H9 (cell line): Measurements from ENCODE around the gene NARS2. TPM values are rescaled to one million over a fixed set of nuclear protein-coding genes. Genes with fewer than 3 reads are reported as not detected.

Experiments used
- DNase-seq: peaks from one replicate; pipeline ENCODE4 v3.0.0-alpha.2; 2017
- H2AFZ ChIP-seq: one replicate; pipeline ENCODE4 v1.6.1; 2013; ENCODE audit warnings: mild to moderate bottlenecking, low read length, control low read depth, moderate library complexity
- H2AK5ac ChIP-seq: 2 replicates; pipeline ENCODE4 v1.6.1; 2013; ENCODE audit warnings: low read length, control low read depth, mixed read lengths; ENCODE audit not compliant: insufficient read length
- H2BK120ac ChIP-seq: one replicate; pipeline ENCODE4 v1.6.1; 2013; ENCODE audit warnings: low read depth, mild to moderate bottlenecking, low read length, control low read depth, inconsistent platforms; ENCODE audit not compliant: poor library complexity, severe bottlenecking
- H2BK12ac ChIP-seq: 2 replicates; pipeline ENCODE4 v1.6.1; 2013; ENCODE audit warnings: low read length, control low read depth, mixed read lengths, low read depth; ENCODE audit not compliant: insufficient read length
- H2BK15ac ChIP-seq: 2 replicates; pipeline ENCODE4 v1.6.1; 2013; ENCODE audit warnings: low read depth, low read length, control low read depth
- H2BK20ac ChIP-seq: one replicate; pipeline ENCODE4 v1.6.1; 2013; ENCODE audit warnings: low read depth, mild to moderate bottlenecking, low read length, control low read depth, inconsistent platforms; ENCODE audit not compliant: poor library complexity, severe bottlenecking
- H2BK5ac ChIP-seq: 2 replicates; pipeline ENCODE4 v1.6.1; 2013; ENCODE audit warnings: low read length, control low read depth, mixed read lengths; ENCODE audit not compliant: insufficient read length
- H3K14ac ChIP-seq: 2 replicates; pipeline ENCODE4 v1.6.1; 2013; ENCODE audit warnings: low read length, control low read depth; ENCODE audit not compliant: insufficient read depth
- H3K18ac ChIP-seq: 2 replicates; pipeline ENCODE4 v1.6.1; 2013; ENCODE audit warnings: low read depth, mild to moderate bottlenecking, mixed read lengths, low read length, control low read depth; ENCODE audit not compliant: insufficient read length
- H3K23ac ChIP-seq: 2 replicates; pipeline ENCODE4 v1.6.1; 2013; ENCODE audit warnings: low read length, control low read depth, mixed read lengths, low read depth; ENCODE audit not compliant: insufficient read length
- H3K23me2 ChIP-seq: 2 replicates; pipeline ENCODE4 v1.6.1; 2013; ENCODE audit warnings: low read depth, mild to moderate bottlenecking, mixed read lengths, low read length, control low read depth; ENCODE audit not compliant: insufficient read length, poor library complexity, severe bottlenecking
- H3K27ac ChIP-seq: 2 replicates; pipeline ENCODE4 v1.5.1; 2013; ENCODE audit warnings: low read length, control low read depth, mixed read lengths, low read depth; ENCODE audit not compliant: insufficient read length
- H3K27me3 ChIP-seq: 2 replicates; pipeline ENCODE4 v1.6.1; 2013; ENCODE audit warnings: low read length, control low read depth, inconsistent platforms; ENCODE audit not compliant: insufficient read depth
- H3K4ac ChIP-seq: 2 replicates; pipeline ENCODE4 v1.6.1; 2013; ENCODE audit warnings: low read depth, mild to moderate bottlenecking, control low read depth, inconsistent platforms, low read length, moderate library complexity
- H3K4me1 ChIP-seq: 2 replicates; pipeline ENCODE4 v1.6.1; 2013; ENCODE audit warnings: low read length, control low read depth, inconsistent platforms; ENCODE audit not compliant: insufficient read depth
- H3K4me2 ChIP-seq: 2 replicates; pipeline ENCODE4 v1.6.1; 2013; ENCODE audit warnings: low read length, control low read depth, mixed read lengths; ENCODE audit not compliant: insufficient read length, insufficient read depth
- H3K56ac ChIP-seq: 2 replicates; pipeline ENCODE4 v1.6.1; 2013; ENCODE audit warnings: low read depth, mild to moderate bottlenecking, mixed read lengths, low read length, control low read depth; ENCODE audit not compliant: insufficient read length
- H3K79me1 ChIP-seq: 2 replicates; pipeline ENCODE4 v1.6.1; 2013; ENCODE audit warnings: low read depth, mild to moderate bottlenecking, moderate library complexity, low read length, control low read depth, inconsistent platforms; ENCODE audit not compliant: insufficient read depth, poor library complexity, severe bottlenecking
- H3K79me2 ChIP-seq: 2 replicates; pipeline ENCODE4 v1.6.1; 2013; ENCODE audit warnings: low read length, control low read depth, inconsistent platforms; ENCODE audit not compliant: insufficient read depth
- H3K9ac ChIP-seq: 2 replicates; pipeline ENCODE4 v1.6.1; 2013; ENCODE audit warnings: low read length, control low read depth, mixed read lengths; ENCODE audit not compliant: insufficient read length; ENCODE audit errors: extremely low read depth
- H3K9me3 ChIP-seq: one replicate; pipeline ENCODE4 v1.6.1; 2013; ENCODE audit warnings: low read depth, low read length, inconsistent platforms; ENCODE audit not compliant: control insufficient read depth
- H3T11ph ChIP-seq: one replicate; pipeline ENCODE4 v1.6.1; 2013; ENCODE audit warnings: mild to moderate bottlenecking, low read length, control low read depth, inconsistent platforms
- H4K20me1 ChIP-seq: one replicate; pipeline ENCODE4 v1.6.1; 2013; ENCODE audit not compliant: control insufficient read depth, insufficient read length, insufficient read depth
- H4K5ac ChIP-seq: 2 replicates; pipeline ENCODE4 v1.6.1; 2013; ENCODE audit warnings: low read depth, mild to moderate bottlenecking, mixed read lengths, low read length, control low read depth; ENCODE audit not compliant: insufficient read length
- H4K8ac ChIP-seq: replicated peaks from 2 replicates; pipeline ENCODE4 v1.6.1; 2013; ENCODE audit warnings: low read length, control low read depth, mixed read lengths, low read depth; ENCODE audit not compliant: insufficient read length
- H4K91ac ChIP-seq: 2 replicates; pipeline ENCODE4 v1.6.1; 2013; ENCODE audit warnings: low read depth, mild to moderate bottlenecking, moderate library complexity, mixed read lengths, low read length, control low read depth; ENCODE audit not compliant: insufficient read length
- H3K27ac Mint-ChIP-seq, 3 experiments: 2 replicates in 2 of 3; 3 replicates in 1 of 3; pipeline ENCODE4 v1.8.0; 2020 to 2021; ENCODE audit warnings: mixed read lengths in 3 of 3, mild to moderate bottlenecking in 1 of 3, moderate library complexity in 1 of 3
- H3K27me3 Mint-ChIP-seq: 2 replicates; pipeline ENCODE4 v1.8.0; 2021; ENCODE audit warnings: low read depth, mild to moderate bottlenecking, moderate library complexity, mixed read lengths
- H3K36me3 Mint-ChIP-seq, 3 experiments: 2 replicates in 2 of 3; 3 replicates in 1 of 3; pipeline ENCODE4 v1.8.0; 2020 to 2021; ENCODE audit warnings: low read depth in 3 of 3, mixed read lengths in 3 of 3; ENCODE audit not compliant: insufficient read depth in 1 of 3
- H3K4me1 Mint-ChIP-seq, 2 experiments: 2 replicates each; pipeline ENCODE4 v1.8.0; 2020; ENCODE audit warnings: mixed read lengths in 2 of 2
- H3K4me3 Mint-ChIP-seq, 2 experiments: 2 replicates in 1 of 2; 3 replicates in 1 of 2; pipeline ENCODE4 v1.8.0; 2020 to 2021; ENCODE audit warnings: mild to moderate bottlenecking in 2 of 2, mixed read lengths in 2 of 2, moderate library complexity in 1 of 2
- H3K9me3 Mint-ChIP-seq, 2 experiments: 2 replicates in 1 of 2; 3 replicates in 1 of 2; pipeline ENCODE4 v1.8.0; 2020; ENCODE audit warnings: mild to moderate bottlenecking in 2 of 2, mixed read lengths in 2 of 2, moderate library complexity in 1 of 2
- WGBS: extraction: QIAGEN DNeasy Blood & Tissue Kit; methylation state at CpG from one replicate; pipeline ENCODE4 v1.1.7; 2013; ENCODE audit warnings: missing lambda C conversion rate, low lambda C conversion rate, mixed read lengths; ENCODE audit not compliant: insufficient read length; ENCODE audit errors: extremely low coverage; 5-methylcytosine and 5-hydroxymethylcytosine counted together
- total RNA-seq: library from RNA; stranded (reverse); gene quantifications from 2 replicates; pipeline ENCODE4 v1.2.1, GENCODE V29; 2021
- TF ChIP-seq, protein P1 (sequence below): fragments of 200-600 bp; sonication (generic); conservative IDR thresholded peaks from 3 replicates; pipeline ENCODE4 v1.8.0; 2021; ENCODE audit warnings: antibody characterized with exemption, mild to moderate bottlenecking

NARS2 gene
- total RNA-seq, 1 experiment from 2014 or later: 29.7 TPM

DNA sequence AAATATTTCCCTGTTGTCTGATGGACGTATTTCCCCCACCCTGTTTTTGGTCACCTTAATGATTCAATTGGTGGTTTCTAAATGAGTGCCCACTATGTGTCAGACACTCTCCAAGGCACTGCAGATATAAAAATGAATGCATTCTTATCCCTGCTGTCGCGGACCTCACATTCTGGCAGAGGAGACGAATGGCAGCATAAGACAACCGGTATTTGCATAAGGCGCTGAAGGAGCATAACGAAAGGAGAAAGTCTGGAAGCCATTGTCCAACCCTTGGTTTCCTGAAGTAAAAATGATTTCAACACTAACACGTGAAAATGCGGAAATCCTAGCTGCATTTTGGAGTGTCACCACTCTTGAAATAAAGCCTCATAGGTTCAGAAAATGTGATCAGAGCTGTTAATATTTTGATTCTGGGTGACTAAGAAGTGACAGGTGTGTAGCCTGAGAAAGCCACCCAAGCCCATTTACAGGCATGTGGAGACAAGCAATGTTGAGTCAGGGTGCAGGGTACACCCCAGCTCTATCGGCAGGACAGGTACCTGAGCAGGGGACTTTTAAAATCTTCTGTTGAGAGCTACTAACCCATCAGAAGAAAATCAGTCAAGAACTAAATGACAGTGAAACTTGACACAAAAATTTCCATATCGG, 146.9 kb downstream of the NARS2 start:
- no peak overlapping the region for H3K27ac ChIP-seq
- H3K27ac Mint-ChIP-seq: no peak overlapping the region
- no peaks in the 10 kb centered on the region for H3K36me3 Mint-ChIP-seq
- no peak overlapping the region for H3K9ac ChIP-seq
- H2BK5ac ChIP-seq: no peak overlapping the region
- no peak overlapping the region for H2AFZ ChIP-seq
- DNase-seq: no peak
- no peak overlapping the region for H3K56ac ChIP-seq
- no peak overlapping the region for H3K4ac ChIP-seq
- H3K4me2 ChIP-seq: no peak overlapping the region
- no peaks in the 10 kb centered on the region for H3K9me3 Mint-ChIP-seq
- H3K27me3 ChIP-seq: no peaks in the 10 kb centered on the region
- H3K4me1 ChIP-seq: peaks cover 8% of the 10 kb centered on the region; the same call in 1 of the 2 replicates
- H4K20me1 ChIP-seq: no peaks in the 10 kb centered on the region
- no peaks in the 10 kb centered on the region for H3K23me2 ChIP-seq
- H2BK120ac ChIP-seq: no peak overlapping the region
- WGBS: no CpG with 5 or more reads among the region's 11 CpGs
- H4K8ac ChIP-seq: no peak overlapping the region
- H3K4me3 Mint-ChIP-seq: no peak overlapping the region
- H3K23ac ChIP-seq: no peak overlapping the region
- no peak overlapping the region for H3K18ac ChIP-seq
- TF ChIP-seq, protein P1, sequence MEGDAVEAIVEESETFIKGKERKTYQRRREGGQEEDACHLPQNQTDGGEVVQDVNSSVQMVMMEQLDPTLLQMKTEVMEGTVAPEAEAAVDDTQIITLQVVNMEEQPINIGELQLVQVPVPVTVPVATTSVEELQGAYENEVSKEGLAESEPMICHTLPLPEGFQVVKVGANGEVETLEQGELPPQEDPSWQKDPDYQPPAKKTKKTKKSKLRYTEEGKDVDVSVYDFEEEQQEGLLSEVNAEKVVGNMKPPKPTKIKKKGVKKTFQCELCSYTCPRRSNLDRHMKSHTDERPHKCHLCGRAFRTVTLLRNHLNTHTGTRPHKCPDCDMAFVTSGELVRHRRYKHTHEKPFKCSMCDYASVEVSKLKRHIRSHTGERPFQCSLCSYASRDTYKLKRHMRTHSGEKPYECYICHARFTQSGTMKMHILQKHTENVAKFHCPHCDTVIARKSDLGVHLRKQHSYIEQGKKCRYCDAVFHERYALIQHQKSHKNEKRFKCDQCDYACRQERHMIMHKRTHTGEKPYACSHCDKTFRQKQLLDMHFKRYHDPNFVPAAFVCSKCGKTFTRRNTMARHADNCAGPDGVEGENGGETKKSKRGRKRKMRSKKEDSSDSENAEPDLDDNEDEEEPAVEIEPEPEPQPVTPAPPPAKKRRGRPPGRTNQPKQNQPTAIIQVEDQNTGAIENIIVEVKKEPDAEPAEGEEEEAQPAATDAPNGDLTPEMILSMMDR: no peak
- H3K79me2 ChIP-seq: no peaks in the 10 kb centered on the region
- H2BK20ac ChIP-seq: no peak overlapping the region
- H2BK15ac ChIP-seq: no peak overlapping the region
- H3K4me1 Mint-ChIP-seq: peaks cover 16 to 23% of the 10 kb centered on the region in 2 experiments
- no peaks in the 10 kb centered on the region for H3K27me3 Mint-ChIP-seq
- no peak overlapping the region for H3T11ph ChIP-seq
- H3K9me3 ChIP-seq: no peaks in the 10 kb centered on the region
- H2AK5ac ChIP-seq: no peak overlapping the region
- no peak overlapping the region for H2BK12ac ChIP-seq
- H3K14ac ChIP-seq: no peak overlapping the region
- no peaks in the 10 kb centered on the region for H3K79me1 ChIP-seq
- no peak overlapping the region for H4K5ac ChIP-seq
- no peak overlapping the region for H4K91ac ChIP-seq
